Fibroblast of lung (primary cell): Measurements from ENCODE around the gene FAM53B. TPM values are rescaled to one million over a fixed set of nuclear protein-coding genes. Genes with fewer than 3 reads are reported as not detected.

Experiments used
- DNase-seq, 2 donors: peaks; one replicate each; pipeline versions ENCODE4 v3.0.0 to v3.0.0-alpha.2; 2010; ENCODE audit warnings: low read depth in 2 of 2
- H2AFZ ChIP-seq: 2 replicates; pipeline ENCODE4 v1.5.1; 2012; ENCODE audit warnings: low read length, control low read depth, inconsistent platforms
- H3K27ac ChIP-seq: 2 replicates; pipeline ENCODE4 v1.5.1; 2011; ENCODE audit warnings: low read length, control low read depth; ENCODE audit not compliant: insufficient read depth
- H3K27me3 ChIP-seq: 2 replicates; pipeline ENCODE4 v1.5.1; 2011; ENCODE audit warnings: mild to moderate bottlenecking, low read length; ENCODE audit not compliant: control insufficient read depth, insufficient read depth
- H3K36me3 ChIP-seq: 2 replicates; pipeline ENCODE4 v1.5.1; 2011; ENCODE audit warnings: low read length; ENCODE audit not compliant: control insufficient read depth, insufficient read depth
- H3K4me1 ChIP-seq: 2 replicates; pipeline ENCODE4 v1.5.1; 2011; ENCODE audit warnings: low read length; ENCODE audit not compliant: control insufficient read depth, insufficient read depth; ENCODE audit errors: extremely low read depth
- H3K4me2 ChIP-seq: 2 replicates; pipeline ENCODE4 v1.5.1; 2011; ENCODE audit warnings: low read length, control low read depth; ENCODE audit not compliant: insufficient read depth; ENCODE audit errors: extremely low read depth
- H3K4me3 ChIP-seq, 4 experiments: fragments of 200-600 bp in 1 of 4; sonication (generic) in 1 of 4; replicated peaks in 1 of 4; 2 replicates each; pipeline ENCODE4 v1.5.1; 2011 to 2016; ENCODE audit warnings: low read length in 4 of 4, low read depth in 3 of 4, mild to moderate bottlenecking in 3 of 4, control low read depth in 2 of 4, inconsistent platforms in 1 of 4, mixed read lengths in 1 of 4; ENCODE audit not compliant: insufficient read depth in 1 of 4; ENCODE audit errors: control extremely low read depth in 1 of 4
- H3K79me2 ChIP-seq: 2 replicates; pipeline ENCODE4 v1.5.1; 2012; ENCODE audit warnings: mild to moderate bottlenecking, low read length, inconsistent platforms; ENCODE audit not compliant: control insufficient read depth, insufficient read depth
- H3K9ac ChIP-seq: 2 replicates; pipeline ENCODE4 v1.5.1; 2011; ENCODE audit warnings: mild to moderate bottlenecking, low read length, control low read depth; ENCODE audit not compliant: insufficient read depth
- H3K9me3 ChIP-seq: 2 replicates; pipeline ENCODE4 v1.5.1; 2012; ENCODE audit warnings: low read depth, low read length; ENCODE audit not compliant: control insufficient read depth, insufficient read depth
- H4K20me1 ChIP-seq: 2 replicates; pipeline ENCODE4 v1.5.1; 2011; ENCODE audit warnings: low read length; ENCODE audit not compliant: control insufficient read depth, insufficient read depth; ENCODE audit errors: extremely low read depth
- CTCF ChIP-seq, 2 donors: IDR thresholded peaks in 1 of 2; conservative IDR thresholded peaks in 1 of 2; 1 replicate in 1 of 2; 2 replicates in 1 of 2; pipeline ENCODE4 v1.5.1; 2011 to 2012; ENCODE audit warnings: low read length in 2 of 2, control low read depth in 1 of 2, inconsistent platforms in 1 of 2, low read depth in 1 of 2, mild to moderate bottlenecking in 1 of 2
- EZH2 ChIP-seq: IDR thresholded peaks from 2 replicates; pipeline ENCODE4 v1.5.1; 2012; ENCODE audit warnings: low read length, control low read depth, mild to moderate bottlenecking; ENCODE audit errors: missing control alignments
- polyA plus RNA-seq, 2 donors: library from polyadenylated mRNA; depleted of rRNA in 1 of 2; stranded (reverse) in 1 of 2; unstranded in 1 of 2; fragments of >200 nt; gene quantifications; 2 replicates each; pipeline ENCODE4 v1.2.1, GENCODE V29; 2011 to 2012; ENCODE audit warnings: missing spikeins in 1 of 2
- total RNA-seq: library from RNA; depleted of rRNA; stranded (reverse); fragments of >200 nt; gene quantifications from 2 replicates; pipeline ENCODE4 v1.2.1, GENCODE V29; 2014

The FAM53B gene
- total and polyA plus RNA-seq, 2 donors (not counting 1 experiment from before 2014, with no cell fraction given), result 2.2 to 11.7 TPM

GRCh38 chr10:124650820-124651401 lies 93.3 kb downstream of the FAM53B start:
- TF ChIP-seq EZH2 (no peak), CTCF (conservative IDR thresholded peaks at IDR 0.05 in 1 of 2, IDR thresholded peaks at IDR 0.05 in 1 of 2; ENCODE audit: low read depth in 1 of 2, low read length in 2 of 2) (no peak)
- Histone ChIP-seq H3K27ac (no peak overlapping the region), H3K4me3 (no peak overlapping the region), H3K79me2 (no peaks in the 10 kb centered on the region), H3K4me2 (no peak overlapping the region), H3K9ac (no peak overlapping the region), H3K4me1 (peaks cover 27% of the 10 kb centered on the region), H3K27me3 (no peaks in the 10 kb centered on the region), H3K9me3 (no peaks in the 10 kb centered on the region), H2AFZ (no peak overlapping the region), H4K20me1 (no peaks in the 10 kb centered on the region), H3K36me3 (no peaks in the 10 kb centered on the region)
- DNase-seq, result peak in 1 of 2 donors; percentile 31

DNA sequence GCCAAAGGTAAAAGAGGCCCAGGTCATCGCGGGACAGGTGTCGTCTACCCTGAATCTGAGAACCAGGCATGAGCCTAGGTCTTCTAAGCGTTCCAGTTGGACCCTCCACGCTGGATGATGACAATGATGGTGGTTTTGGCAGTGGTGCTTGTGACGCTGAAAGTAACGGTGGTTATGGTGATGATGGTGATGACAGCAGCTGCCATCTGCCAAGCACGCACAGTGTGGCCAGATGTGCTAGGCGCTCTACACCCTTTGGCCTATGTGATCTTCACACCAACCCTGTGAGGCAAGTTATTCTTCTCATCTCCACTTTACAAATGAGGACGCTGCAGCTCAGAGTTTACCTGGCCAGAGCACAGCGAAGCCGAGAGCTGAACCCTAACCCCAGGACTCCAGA lies 93.9 kb downstream of the FAM53B start:
- DNase-seq, result no peak
- Histone ChIP-seq H3K4me2 (no peak overlapping the region), H3K27ac (no peak overlapping the region)

GRCh38 chr10:124649214-124649613 lies 95.0 kb downstream of the FAM53B start:
- H3K4me1 ChIP-seq, result peaks cover 27% of the 10 kb centered on the region
- no peak overlapping the region for H3K4me3 ChIP-seq
- no peaks in the 10 kb centered on the region for H3K27me3 ChIP-seq
- no peaks in the 10 kb centered on the region for H4K20me1 ChIP-seq
- H3K79me2 ChIP-seq, result no peaks in the 10 kb centered on the region
- no peak for TF ChIP-seq EZH2
- TF ChIP-seq CTCF (conservative IDR thresholded peaks at IDR 0.05 in 1 of 2, IDR thresholded peaks at IDR 0.05 in 1 of 2; ENCODE audit: low read depth in 1 of 2, low read length in 2 of 2), result peak in 1 of 2 donors; percentile 2
- DNase-seq, result no peak
- H3K4me2 ChIP-seq, result no peak overlapping the region
- H3K27ac ChIP-seq, result no peak overlapping the region
- H3K9me3 ChIP-seq, result no peaks in the 10 kb centered on the region
- no peak overlapping the region for H3K9ac ChIP-seq
- H3K36me3 ChIP-seq, result no peaks in the 10 kb centered on the region
- H2AFZ ChIP-seq, result no peak overlapping the region

More for the DNA sequence above, 93.9 kb downstream of the FAM53B start:
- Histone ChIP-seq H3K9me3 (no peaks in the 10 kb centered on the region), H3K27me3 (no peaks in the 10 kb centered on the region), H3K4me3 (no peak overlapping the region), H3K79me2 (no peaks in the 10 kb centered on the region), H2AFZ (no peak overlapping the region), H4K20me1 (no peaks in the 10 kb centered on the region), H3K9ac (no peak overlapping the region), H3K36me3 (no peaks in the 10 kb centered on the region), H3K4me1 (peaks cover 27% of the 10 kb centered on the region)
- no peak for TF ChIP-seq CTCF (conservative IDR thresholded peaks at IDR 0.05 in 1 of 2, IDR thresholded peaks at IDR 0.05 in 1 of 2; ENCODE audit: low read depth in 1 of 2, low read length in 2 of 2)
- TF ChIP-seq EZH2, result no peak
